ENCODE results near the gene C3AR1. TPM values are rescaled to one million over a fixed set of nuclear protein-coding genes. Genes with fewer than 3 reads are reported as not detected.
A peak's percentile ranks its signal among the peaks of the same experiment; 100 is the strongest.
"Not testable (repeated sequence)": the region's sequence is repeated elsewhere in the genome, so short reads cannot be mapped to it uniquely, and the experiment has no call there.

C3AR1 gene
- total RNA-seq, result 6.9 TPM
- long read RNA-seq, transcript C3AR1-201 (2 exons, 2,088 nt), result major isoform, 9 of 9 reads
- long read RNA-seq, partial matches to known transcripts, result 0 of 9 reads
- long read RNA-seq, other reads (novel, unspliced or antisense), result 0 of 9 reads

DNA sequence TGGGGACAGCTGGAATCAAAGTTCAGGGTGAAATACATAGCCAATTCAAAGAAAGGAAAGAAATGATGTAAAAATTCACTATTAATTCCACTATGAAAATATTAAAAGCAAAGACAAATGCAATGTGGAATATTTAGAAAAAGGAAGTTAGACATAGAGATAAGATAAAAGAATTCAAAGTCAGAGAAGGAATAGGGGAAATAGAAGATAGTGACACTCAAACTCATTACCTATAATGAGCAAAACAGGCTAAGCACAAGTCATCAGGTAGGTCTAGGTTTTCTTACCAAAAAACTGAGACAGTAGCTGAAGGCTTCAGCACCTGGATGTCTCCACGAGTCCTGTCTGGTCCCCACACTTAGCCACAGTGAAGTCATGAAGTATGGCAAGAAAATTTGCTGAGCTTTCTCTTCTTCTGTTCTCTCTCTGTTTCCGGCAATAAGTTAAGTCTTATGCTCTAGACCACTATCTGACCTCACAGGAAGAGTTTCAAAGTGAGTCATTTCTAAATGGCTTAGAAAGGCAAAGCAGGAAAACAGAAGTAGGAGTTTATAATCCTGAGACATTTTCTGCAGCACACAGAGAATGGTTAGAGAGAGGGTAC lies at the start of gene C3AR1:
TSS of gene C3AR1 (minus strand) at position 369 of the 604 bp plus-strand sequence. CDS start 6,174 bp downstream, outside the sequence.
- peak; percentile 77 for ATAC-seq
- intact Hi-C loops (cut with micrococcal nuclease), result no loop called here
- DNase-seq, result no peak

GRCh38 chr12:8113117-8113516 lies 47.0 kb upstream of the C3AR1 start:
- ATAC-seq; DNase-seq; intact Hi-C loops (cut with micrococcal nuclease): not testable (repeated sequence)

DNA sequence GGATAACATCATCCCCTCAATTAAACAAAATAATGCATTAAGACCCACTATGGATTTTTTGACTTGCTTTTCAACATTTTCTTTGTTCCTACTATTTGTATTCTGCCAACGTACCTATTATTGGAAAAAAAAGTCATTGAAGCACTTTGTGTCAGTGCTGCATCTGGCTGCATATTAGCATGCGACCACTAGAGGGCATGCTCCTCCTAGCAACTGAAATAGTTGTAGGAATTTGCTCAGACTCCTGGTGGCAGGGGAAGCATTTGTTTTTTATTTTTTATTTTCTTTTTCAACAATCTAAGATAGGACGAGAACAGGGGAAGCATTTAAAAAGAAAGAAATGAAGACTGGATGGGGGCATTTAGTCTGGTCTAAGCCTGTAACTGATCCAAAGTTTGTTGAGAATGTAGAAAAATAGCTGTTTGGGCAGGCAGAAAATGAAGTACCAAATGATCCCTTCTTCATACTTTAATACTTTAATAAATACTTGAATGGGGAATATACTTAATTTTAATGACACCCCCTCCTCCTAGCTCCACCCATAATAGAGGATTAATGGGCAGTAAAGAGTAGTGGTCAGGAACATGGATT lies 42.7 kb upstream of the C3AR1 start:
- intact Hi-C loops (cut with micrococcal nuclease), result no loop called here
- ATAC-seq (peak; percentile 51), DNase-seq (peak; percentile 67)

DNA sequence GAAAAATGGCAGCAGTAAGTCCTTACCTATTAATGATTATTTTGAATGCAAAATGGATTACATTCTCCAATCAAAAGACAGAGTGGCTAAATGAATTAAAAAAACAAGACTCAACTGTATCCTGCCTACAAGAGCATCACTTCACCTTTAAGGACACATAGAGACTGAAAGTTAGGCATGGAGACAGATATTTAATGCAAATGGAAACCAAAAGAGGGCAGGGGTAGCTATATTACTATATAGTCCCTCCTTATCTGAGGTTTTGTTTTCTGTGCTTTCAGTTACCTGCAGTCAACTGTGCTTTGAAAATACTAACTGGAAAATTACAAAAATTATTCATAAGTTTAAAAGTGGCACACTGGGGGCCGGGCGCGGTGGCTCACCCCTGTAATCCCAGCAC lies 33.1 kb upstream of the C3AR1 start:
- intact Hi-C loops (cut with micrococcal nuclease), result no loop called here
- no peak for DNase-seq
- no peak for ATAC-seq

- no peak for DNase-seq
- no peak for ATAC-seq
- intact Hi-C loops (cut with micrococcal nuclease), result no loop called here
Observed at GRCh38 chr12:8096281-8096915, 30.2 kb upstream of the C3AR1 start.

- DNase-seq, result no peak
- intact Hi-C loops (cut with micrococcal nuclease), result no loop called here
- ATAC-seq, result no peak
Observed at GRCh38 chr12:8093291-8093690, 27.1 kb upstream of the C3AR1 start.

DNA sequence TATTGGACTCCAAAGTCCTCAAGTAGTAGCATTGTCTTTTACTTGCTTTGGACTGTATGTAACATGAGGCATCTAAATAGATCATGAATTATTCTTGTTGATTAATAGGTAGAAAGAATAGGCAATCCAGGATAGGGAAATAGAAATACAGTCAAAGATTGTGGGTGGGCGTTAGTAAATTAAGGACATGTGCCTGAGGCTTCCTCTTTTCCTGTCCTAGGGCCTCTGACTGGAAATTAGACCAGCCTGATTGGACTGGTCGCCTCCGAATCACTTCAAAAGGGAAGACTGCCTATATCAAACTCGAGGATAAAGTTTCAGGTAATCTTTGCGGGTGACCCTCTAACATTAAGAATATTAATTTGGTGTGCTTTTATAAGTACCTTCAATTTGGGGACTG lies 23.6 kb upstream of the C3AR1 start:
- DNase-seq (no peak), ATAC-seq (no peak)
- intact Hi-C loops (cut with micrococcal nuclease), result no loop called here

DNA sequence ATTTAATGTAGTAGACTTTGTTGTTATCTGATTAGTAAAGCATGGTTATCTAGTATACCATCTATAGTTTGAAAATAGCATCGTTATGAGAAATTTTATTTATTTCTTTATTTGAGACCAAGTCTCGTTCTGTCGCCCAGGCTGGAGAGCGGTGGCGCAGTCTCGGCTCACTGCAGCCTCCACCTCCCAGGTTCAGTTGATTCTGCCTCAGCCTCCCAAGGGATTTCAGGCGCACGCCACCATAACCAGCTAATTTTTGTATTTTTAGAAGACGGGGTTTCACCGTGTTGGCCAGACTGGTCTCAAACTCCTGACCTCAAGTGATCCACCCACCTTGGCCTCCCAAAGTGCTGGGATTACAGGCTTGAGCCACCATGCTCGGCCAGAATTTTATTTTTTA lies 23.1 kb upstream of the C3AR1 start:
- intact Hi-C loops (cut with micrococcal nuclease); ATAC-seq; DNase-seq: not testable (repeated sequence)

- DNase-seq (no peak), ATAC-seq (no peak)
- intact Hi-C loops (cut with micrococcal nuclease), result no loop called here
Observed at GRCh38 chr12:8088574-8088973, 22.4 kb upstream of the C3AR1 start.

DNA sequence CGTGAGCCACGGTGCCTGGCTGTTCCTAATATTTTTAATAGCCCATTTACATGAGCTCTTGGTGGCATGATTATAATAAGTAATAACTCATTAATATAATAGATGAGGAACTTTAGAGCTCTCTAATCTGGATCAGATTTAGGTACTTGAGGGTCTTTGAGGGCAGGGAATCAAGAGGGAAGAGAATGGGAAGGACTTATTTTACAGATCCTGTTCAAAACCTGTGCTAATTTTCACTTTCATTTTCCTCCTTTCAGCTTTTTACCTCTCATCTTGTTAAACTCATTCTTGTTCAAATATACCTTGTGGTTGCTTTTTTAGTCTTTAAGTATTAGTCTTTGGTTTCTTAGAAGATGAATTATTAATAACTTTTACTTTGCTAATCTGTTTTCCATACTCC lies 21.5 kb upstream of the C3AR1 start:
- DNase-seq (no peak), ATAC-seq (no peak)
- intact Hi-C loops (cut with micrococcal nuclease), result no loop called here

DNA sequence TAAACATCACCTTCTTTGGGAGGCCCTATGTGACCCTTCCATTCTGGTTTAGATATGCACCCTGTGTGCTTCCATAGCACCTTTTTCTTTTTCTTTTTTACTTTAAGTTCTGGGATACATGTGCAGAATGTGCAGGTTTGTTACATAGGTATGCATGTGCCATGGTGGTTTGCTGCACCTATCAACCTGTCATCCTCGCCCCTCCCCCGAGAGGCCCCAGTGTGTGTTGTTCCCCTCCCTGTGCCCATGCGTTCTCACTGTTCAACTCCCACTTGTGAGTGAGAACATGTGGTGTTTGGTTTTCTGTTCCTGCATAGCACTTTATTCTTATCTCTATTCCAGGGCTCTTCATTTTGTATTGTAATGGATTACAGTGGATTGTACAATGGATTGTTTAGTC lies 18.2 kb upstream of the C3AR1 start:
- intact Hi-C loops (cut with micrococcal nuclease); ATAC-seq; DNase-seq: not testable (repeated sequence)

GRCh38 chr12:8082808-8083100 lies 16.6 kb upstream of the C3AR1 start:
- no peak for ATAC-seq
- intact Hi-C loops (cut with micrococcal nuclease), result no loop called here
- no peak for DNase-seq

DNA sequence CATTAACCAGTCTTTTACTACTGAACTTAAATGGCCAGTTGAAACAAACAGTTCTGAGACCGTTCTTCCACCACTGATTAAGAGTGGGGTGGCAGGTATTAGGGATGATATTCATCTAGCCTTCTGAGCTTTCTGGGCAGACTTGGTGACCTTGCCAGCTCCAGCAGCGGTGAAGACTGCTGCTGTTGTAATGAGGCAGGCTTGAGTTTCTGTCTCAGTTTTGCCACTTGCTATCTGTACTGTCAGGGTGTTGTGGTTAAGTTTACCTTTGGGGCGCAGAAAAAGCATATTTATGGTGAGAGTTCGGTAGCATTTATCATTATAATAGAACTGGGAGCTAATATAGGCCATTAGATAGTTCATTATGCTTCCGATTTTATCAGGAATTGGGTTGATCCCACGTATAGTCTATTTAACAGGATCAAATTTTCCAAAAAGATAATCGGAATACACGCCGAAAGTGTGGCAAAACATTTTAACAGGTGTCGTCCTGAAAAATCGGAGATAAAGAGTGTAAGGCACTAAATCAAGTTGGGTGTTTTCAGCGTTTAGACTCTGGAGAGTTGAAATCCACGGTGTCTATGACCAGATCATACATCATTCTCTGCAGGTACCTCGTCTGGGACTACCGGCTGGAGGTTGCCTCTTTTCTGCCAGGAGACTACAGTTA lies 15.2 kb upstream of the C3AR1 start:
- peak; percentile 58 for ATAC-seq
- no peak for DNase-seq
- intact Hi-C loops (cut with micrococcal nuclease), result no loop called here

- ATAC-seq (no peak), DNase-seq (no peak)
- intact Hi-C loops (cut with micrococcal nuclease), result no loop called here
Observed at GRCh38 chr12:8080120-8080519, 14.0 kb upstream of the C3AR1 start.

DNA sequence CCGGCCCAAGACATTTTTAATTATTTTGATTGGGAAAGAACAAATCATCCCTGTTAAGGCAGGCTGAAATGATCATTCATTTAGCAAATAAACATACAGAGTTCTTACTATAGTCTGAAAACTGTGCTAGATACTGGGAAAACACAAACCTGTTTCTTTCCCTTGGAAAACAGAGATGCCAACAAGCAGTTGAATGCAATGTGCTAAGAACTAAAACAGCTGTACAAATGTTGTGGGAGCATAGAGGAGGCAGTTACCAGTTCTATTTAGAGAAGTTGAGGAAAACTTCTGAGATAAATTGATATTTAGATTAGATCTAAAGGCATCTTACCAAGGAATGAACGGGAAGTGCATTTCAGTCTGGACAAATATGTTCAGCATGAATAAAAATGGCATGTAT lies 12.8 kb upstream of the C3AR1 start:
- intact Hi-C loops (cut with micrococcal nuclease), result loop anchor here (5.0 kb wide), 1 partner anchor 37 kb away; no protein-coding TSS in a partner anchor
- ATAC-seq (no peak), DNase-seq (no peak)

DNA sequence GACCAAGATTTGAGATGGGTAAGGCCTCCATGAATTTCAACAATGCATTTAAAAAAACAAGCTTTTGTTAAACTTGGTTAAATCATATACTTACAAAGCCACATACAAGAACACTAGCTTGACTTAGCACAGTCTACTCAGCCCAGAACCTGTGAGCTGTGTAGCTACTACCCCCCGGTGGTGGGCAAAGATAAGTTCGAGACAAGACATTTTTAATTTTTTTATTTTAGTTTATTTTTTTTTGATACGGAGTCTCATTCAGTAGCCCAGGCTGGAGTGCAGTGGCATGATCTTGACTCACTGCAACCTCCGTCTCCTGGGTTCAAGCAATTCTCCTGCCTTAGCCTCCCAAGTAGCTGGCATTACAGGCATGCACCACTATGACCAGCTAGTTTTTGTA lies 12.2 kb upstream of the C3AR1 start:
- intact Hi-C loops (cut with micrococcal nuclease), result loop anchor here (5.0 kb wide), 1 partner anchor 36 kb away; no protein-coding TSS in a partner anchor
- DNase-seq, result no peak
- ATAC-seq, result no peak

GRCh38 chr12:8077207-8077606 lies 11.0 kb upstream of the C3AR1 start:
- intact Hi-C loops (cut with micrococcal nuclease), result loop anchor here (5.0 kb wide), 1 partner anchor 35 kb away; no protein-coding TSS in a partner anchor
- ATAC-seq, result no peak
- DNase-seq, result no peak

DNA sequence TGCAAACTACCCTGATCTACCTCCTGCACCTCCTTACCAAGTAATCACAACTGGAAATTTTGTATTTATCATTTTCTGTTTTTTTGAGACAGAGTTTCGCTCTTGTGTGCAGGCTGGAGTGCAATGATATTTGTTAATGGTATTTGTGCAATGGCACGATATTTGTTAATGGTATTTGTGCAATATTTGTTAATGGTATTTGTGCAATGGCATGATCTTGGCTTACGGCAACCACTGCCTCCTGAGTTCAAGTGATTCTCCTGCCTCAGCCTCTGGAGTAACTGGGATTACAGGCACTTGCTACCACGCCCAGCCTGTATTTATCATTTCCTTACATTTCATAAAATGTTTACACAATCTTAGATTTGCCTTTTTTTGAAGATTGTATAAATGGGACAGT lies 10.2 kb upstream of the C3AR1 start:
- ATAC-seq, result no peak
- DNase-seq, result no peak
- intact Hi-C loops (cut with micrococcal nuclease), result loop anchor here (5.0 kb wide), 1 partner anchor 34 kb away; no protein-coding TSS in a partner anchor

- DNase-seq, result no peak
- intact Hi-C loops (cut with micrococcal nuclease), result loop anchor here (5.0 kb wide), 1 partner anchor 34 kb away; no protein-coding TSS in a partner anchor
- ATAC-seq, result no peak
Observed at GRCh38 chr12:8075935-8076334, 9.8 kb upstream of the C3AR1 start.

DNA sequence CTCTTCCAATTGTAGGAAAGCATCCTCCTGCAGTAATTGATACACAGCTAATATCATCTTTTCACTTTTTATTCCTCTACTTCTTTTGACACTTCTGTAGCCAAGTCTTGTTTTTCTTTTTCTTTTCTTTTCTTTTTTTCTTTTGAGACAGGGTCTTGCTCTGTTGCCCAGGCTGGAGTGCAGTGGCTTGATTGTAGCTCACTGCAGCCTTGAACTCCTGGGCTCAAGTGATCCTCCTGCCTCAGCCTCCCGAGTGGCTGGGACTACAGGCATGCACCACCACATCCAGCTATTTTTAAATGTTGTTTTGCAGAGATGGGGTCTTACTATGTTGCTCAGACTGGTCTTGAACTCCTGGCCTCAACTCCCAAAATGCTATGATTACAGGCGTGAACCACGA lies 5.7 kb upstream of the C3AR1 start:
- intact Hi-C loops (cut with micrococcal nuclease); ATAC-seq: not testable (repeated sequence)

More for the DNA sequence above, 5.7 kb upstream of the C3AR1 start:
- DNase-seq, result not testable (repeated sequence)

Data from left ventricle myocardium superior (tissue), 1 donor.